K562 (cell line): Measurements from ENCODE around the gene KRTAP10-12. TPM values are rescaled to one million over a fixed set of nuclear protein-coding genes. Genes with fewer than 3 reads are reported as not detected.

Experiments
- ATAC-seq: fragments of 200-7000 bp; cut with Tn5 transposase; 3 replicates; pipeline ENCODE4 v1.9.1; 2020; ENCODE audit warnings: moderate library complexity
- BruUV-seq: library from RNA; stranded (reverse); fragments of 400-500 nt; replicated peaks from 2 replicates; lab custom pipeline; 2021; lab: Mats Ljungman, UMichigan
- CTCF ChIA-PET: fragments of 300-600 bp; formaldehyde crosslinking; extraction: SDS; loops from one replicate; lab custom pipeline; 2021; ENCODE audit warnings: low intra/inter-chr PET ratio; lab: Yijun Ruan, JAX
- POLR2A ChIA-PET: fragments of 300-600, 350-650 bp; sonication (Branson Sonifier 250); formaldehyde crosslinking; extraction: SDS; loops from one replicate; lab custom pipeline; 2021; ENCODE audit warnings: antibody characterized with exemption, inconsistent platforms; lab: Yijun Ruan, JAX
- DNase-seq, 4 experiments: peaks; one replicate each; pipeline versions ENCODE4 v3.0.0 to v3.0.0-alpha.2; 2011 to 2018; ENCODE audit warnings: low spot score in 3 of 4, mixed read lengths in 3 of 4; ENCODE audit errors: extremely low read depth in 1 of 4
- FAIRE-seq: peaks from 2 replicates; lab custom pipeline; 2011; peaks lifted over from hg19 to GRCh38; lab: Jason Lieb, UNC
- H2AFZ ChIP-seq: 2 replicates; pipeline ENCODE4 v1.6.0; 2011; ENCODE audit warnings: low read depth, low read length, control low read depth, inconsistent platforms
- H3K27ac ChIP-seq: fragments of 200-600 bp; 3 replicates; pipeline ENCODE4 v1.8.0; 2011; ENCODE audit warnings: low read depth, mild to moderate bottlenecking, control low read depth, inconsistent platforms, low read length, moderate library complexity, mixed read lengths; ENCODE audit errors: extremely low read depth
- H3K27me3 ChIP-seq, 2 experiments: fragments of 300-600 bp in 1 of 2; 2 replicates in 1 of 2; 3 replicates in 1 of 2; pipeline versions ENCODE4 v1.6.0 to v1.8.0; 2011; ENCODE audit warnings: inconsistent platforms in 2 of 2, low read length in 2 of 2, mild to moderate bottlenecking in 1 of 2, mixed read lengths in 1 of 2, moderate library complexity in 1 of 2; ENCODE audit not compliant: control insufficient read depth in 2 of 2, insufficient read depth in 2 of 2
- H3K36me3 ChIP-seq: fragments of 300-600 bp; 3 replicates; pipeline ENCODE4 v1.8.0; 2011; ENCODE audit warnings: mild to moderate bottlenecking, low read length, inconsistent platforms; ENCODE audit not compliant: control insufficient read depth, insufficient read depth
- H3K4me1 ChIP-seq, 2 experiments: fragments of 200-600 bp in 1 of 2; replicated peaks in 1 of 2; 2 replicates in 1 of 2; 3 replicates in 1 of 2; pipeline versions ENCODE4 v1.5.1 to v1.8.0; 2011; ENCODE audit warnings: inconsistent platforms in 2 of 2, low read length in 2 of 2, mild to moderate bottlenecking in 1 of 2, mixed read lengths in 1 of 2, moderate library complexity in 1 of 2; ENCODE audit not compliant: control insufficient read depth in 2 of 2, insufficient read depth in 2 of 2
- H3K4me2 ChIP-seq: 2 replicates; pipeline ENCODE4 v1.6.1; 2011; ENCODE audit warnings: low read length, control low read depth, inconsistent platforms, mixed read lengths; ENCODE audit not compliant: insufficient read depth
- H3K4me3 ChIP-seq: fragments of 200-600 bp; sonication (generic), shearing (Covaris generic); 2 replicates; pipeline ENCODE4 v1.5.1; 2016; ENCODE audit warnings: control low read depth, inconsistent platforms
- H3K79me2 ChIP-seq: fragments of 200-600 bp; 3 replicates; pipeline ENCODE4 v1.8.0; 2011; ENCODE audit warnings: low read length, inconsistent platforms; ENCODE audit not compliant: control insufficient read depth, insufficient read depth
- H3K9ac ChIP-seq, 2 experiments: 2 replicates each; pipeline versions ENCODE4 v1.6.0 to v1.6.1; 2011; ENCODE audit warnings: low read depth in 2 of 2, low read length in 2 of 2, control low read depth in 1 of 2, inconsistent platforms in 1 of 2, mild to moderate bottlenecking in 1 of 2, mixed read lengths in 1 of 2; ENCODE audit not compliant: insufficient read depth in 1 of 2
- H3K9me1 ChIP-seq: one replicate; pipeline ENCODE4 v1.6.0; 2011; ENCODE audit warnings: inconsistent platforms, mild to moderate bottlenecking, low read length, moderate library complexity; ENCODE audit not compliant: control insufficient read depth, insufficient read depth
- H3K9me3 ChIP-seq: replicated peaks from 2 replicates; pipeline ENCODE4 v1.5.1; 2011; ENCODE audit warnings: low read depth, low read length, inconsistent platforms; ENCODE audit not compliant: control insufficient read depth, insufficient read depth
- H4K20me1 ChIP-seq: replicated peaks from 2 replicates; pipeline ENCODE4 v1.6.1; 2011; ENCODE audit warnings: low read length, inconsistent platforms, mixed read lengths; ENCODE audit not compliant: control insufficient read depth, insufficient read depth
- CLOCK ChIP-seq: fragments of 250-450 bp; sonication (Bioruptor Pico); IDR thresholded peaks from 2 replicates; pipeline ENCODE4 v1.4.0; 2020; ENCODE audit warnings: mild to moderate bottlenecking, moderate library complexity, borderline replicate concordance
- FOXJ3 ChIP-seq: sonication (generic); formaldehyde crosslinking; IDR thresholded peaks from 2 replicates; pipeline ENCODE4 v1.4.0; 2020; ENCODE audit warnings: mild to moderate bottlenecking, missing genetic modification reagents
- FOXK2 ChIP-seq, 2 experiments: fragments of 450-650 bp; IDR thresholded peaks in 1 of 2; conservative IDR thresholded peaks in 1 of 2; 2 replicates each; pipeline ENCODE4 v1.6.1; 2016; ENCODE audit warnings: low read depth in 2 of 2, mild to moderate bottlenecking in 1 of 2
- GABPB1 ChIP-seq: sonication (generic); formaldehyde crosslinking; IDR thresholded peaks from 2 replicates; pipeline ENCODE4 v1.8.0; 2022; ENCODE audit warnings: mild to moderate bottlenecking, missing genetic modification reagents
- HNRNPH1 ChIP-seq: fragments of 200-400 bp; formaldehyde crosslinking; optimal IDR thresholded peaks from 2 replicates; pipeline ENCODE3; 2017; ENCODE audit warnings: low read depth, mild to moderate bottlenecking, low read length, moderate library complexity
- KLF1 ChIP-seq: fragments of 450-650 bp; IDR thresholded peaks from 2 replicates; pipeline ENCODE4 v1.6.1; 2016; ENCODE audit warnings: missing genetic modification characterization, missing compliant biosample characterization
- MAFK ChIP-seq: IDR thresholded peaks from 2 replicates; pipeline ENCODE4 v1.6.1; 2011; ENCODE audit warnings: low read length, improper control_type of control experiment
- MBD1 ChIP-seq: fragments of 250-450 bp; sonication (Bioruptor Pico); IDR thresholded peaks from 2 replicates; pipeline ENCODE4 v1.8.0; 2022; ENCODE audit warnings: inconsistent platforms
- NCOA2 ChIP-seq, 2 experiments: fragments of 450-650 bp; IDR thresholded peaks; 2 replicates each; pipeline ENCODE4 v1.6.1; 2018; ENCODE audit warnings: mild to moderate bottlenecking in 2 of 2, moderate library complexity in 1 of 2; ENCODE audit not compliant: partially characterized antibody in 2 of 2
- NR2C1 ChIP-seq, 2 experiments: fragments of 450-650 bp; IDR thresholded peaks; 2 replicates each; pipeline ENCODE4 v1.6.1; 2017; ENCODE audit warnings: mild to moderate bottlenecking in 2 of 2, antibody characterized with exemption in 1 of 2, inconsistent platforms in 1 of 2, missing compliant biosample characterization in 1 of 2, missing genetic modification characterization in 1 of 2
- PYGO2 ChIP-seq: fragments of 450-650 bp; IDR thresholded peaks from 2 replicates; pipeline ENCODE4 v1.6.1; 2016; ENCODE audit warnings: mild to moderate bottlenecking, missing genetic modification characterization, moderate library complexity, missing compliant biosample characterization
- RBM39 ChIP-seq: fragments of 200-400 bp; formaldehyde crosslinking; optimal IDR thresholded peaks from 2 replicates; pipeline ENCODE3; 2018; ENCODE audit warnings: low read depth, low read length
- SRSF3 ChIP-seq: fragments of 200-400 bp; formaldehyde crosslinking; IDR thresholded peaks from 2 replicates; pipeline ENCODE4 v1.6.1; 2016; ENCODE audit warnings: mild to moderate bottlenecking, low read length, moderate library complexity; ENCODE audit not compliant: insufficient read depth
- ZNF184 ChIP-seq: sonication (generic); formaldehyde crosslinking; IDR thresholded peaks from 2 replicates; pipeline ENCODE4 v1.5.0; 2020; ENCODE audit warnings: missing genetic modification reagents
- ZNF561 ChIP-seq: fragments of 450-650 bp; formaldehyde crosslinking; conservative IDR thresholded peaks from 2 replicates; pipeline ENCODE4 v1.4.0; 2020; ENCODE audit warnings: mild to moderate bottlenecking, moderate library complexity
- WGBS: fragments of 100-300 bp; shearing (Covaris generic); methylation state at CpG from one replicate; pipeline ENCODE4 v1.1.6; 2016; ENCODE audit warnings: low coverage, mixed read lengths; ENCODE audit not compliant: insufficient coverage; ENCODE audit errors: missing lambda C conversion rate; 5-methylcytosine and 5-hydroxymethylcytosine counted together
- in situ Hi-C: fragments of 300-500 bp; cut with MboI; formaldehyde crosslinking; loops from 4 replicates; pipeline ENCODE4 v1.15.0; 2018; ENCODE audit warnings: inconsistent platforms, mixed read lengths
- intact Hi-C: fragments of 100-400 bp; cut with micrococcal nuclease; formaldehyde crosslinking; loops from 2 replicates; pipeline ENCODE4 v1.14.2; 2022
- polyA plus RNA-seq, 8 experiments: library from polyadenylated mRNA; depleted of rRNA in 4 of 8; stranded (reverse) in 5 of 8; unstranded in 3 of 8; fragments of >200 nt; fragmentation: Nextera tagmentation in 2 of 8; fragmentation: Illumina TruSeq in 1 of 8; extraction: Ambion mirVana in 2 of 8; extraction: Trizol in 1 of 8; gene quantifications; 2 replicates each; pipeline versions ENCODE4 v1.2.1 to v1.2.3, GENCODE V29; 2011 to 2014; ENCODE audit warnings: inconsistent platforms in 1 of 8, missing spikeins in 1 of 8
- total RNA-seq, 7 experiments: library from RNA; depleted of rRNA in 6 of 7; stranded (reverse); fragments of >200 nt in 6 of 7; fragmentation: Illumina TruSeq in 2 of 7; extraction: Trizol in 2 of 7; gene quantifications; 2 replicates each; pipeline versions ENCODE4 v1.2.1 to v1.2.3, GENCODE V29; 2011 to 2021; ENCODE audit warnings: low replicate concordance in 1 of 7
- TF ChIP-seq, protein P1 (sequence below): fragments of 450-650 bp; IDR thresholded peaks from 2 replicates; pipeline ENCODE4 v1.6.1; 2018; ENCODE audit warnings: mild to moderate bottlenecking, low read depth; ENCODE audit not compliant: partially characterized antibody

KRTAP10-12 gene
- total and polyA plus RNA-seq, 9 of the 15 experiments (the other 6 are each of a cell fraction or from before 2014, with no cell fraction given) = not detected

GRCh38 chr21:44686843-44687561, 10.0 kb upstream of the KRTAP10-12 start:
- DNase-seq (no peak), FAIRE-seq (no peak), ATAC-seq (no peak)
- Histone ChIP-seq H3K79me2 (no peaks in the 10 kb centered on the region), H3K9me3 (no peaks in the 10 kb centered on the region), H3K4me2 (no peak overlapping the region), H3K36me3 (no peaks in the 10 kb centered on the region), H3K27me3 (peaks cover 20 to 51% of the 10 kb centered on the region in 2 experiments), H3K4me3 (no peak overlapping the region), H4K20me1 (0 out of 2 replicates have a peak, but pooled peaks cover 4% of the 10 kb centered on the region), H3K9ac (no peak overlapping the region), H3K27ac (no peak overlapping the region), H2AFZ (no peak overlapping the region), H3K9me1 (no peaks in the 10 kb centered on the region), H3K4me1 (peaks cover 0 to 1% of the 10 kb centered on the region in 2 experiments; a peak in 2 of 5 replicates)
- ChIA-PET CTCF (no interaction called here), POLR2A (interaction anchor here (0.7 to 1.0 kb wide), 2 partner anchors 10 to 443 kb away, joined by 3 read pairs; no protein-coding TSS in a partner anchor)
- in situ Hi-C loops = no loop called here
- BruUV-seq = no TSS peak
- 4% methylated on average over 25 of the region's 25 CpGs for WGBS
- intact Hi-C loops = no loop called here
- no peak for TF ChIP-seq MBD1 (CRISPR knock-in tag)
- TF ChIP-seq ZNF561 = no peak
- no peak for TF ChIP-seq MAFK
- no peak for TF ChIP-seq CLOCK (CRISPR knock-in tag)
- TF ChIP-seq SRSF3 = no peak
- TF ChIP-seq KLF1 (tag) = no peak
- no peak for TF ChIP-seq FOXK2 (conservative IDR thresholded peaks at IDR 0.05 in 1 of 2, IDR thresholded peaks at IDR 0.05 in 1 of 2; ENCODE audit: low read depth in 2 of 2)
- no peak for TF ChIP-seq NR2C1 (IDR thresholded peaks at IDR 0.05)
- TF ChIP-seq NR2C1 (tag; IDR thresholded peaks at IDR 0.05) = no peak
- no peak for TF ChIP-seq GABPB1 (CRISPR knock-in tag)
- TF ChIP-seq NCOA2 (IDR thresholded peaks at IDR 0.05; ENCODE audit: partially characterized antibody in 2 of 2) = no peak
- no peak for TF ChIP-seq PYGO2
- no peak for TF ChIP-seq RBM39
- no peak for TF ChIP-seq FOXJ3
- no peak for TF ChIP-seq ZNF184 (CRISPR knock-in tag)
- TF ChIP-seq, protein P1, sequence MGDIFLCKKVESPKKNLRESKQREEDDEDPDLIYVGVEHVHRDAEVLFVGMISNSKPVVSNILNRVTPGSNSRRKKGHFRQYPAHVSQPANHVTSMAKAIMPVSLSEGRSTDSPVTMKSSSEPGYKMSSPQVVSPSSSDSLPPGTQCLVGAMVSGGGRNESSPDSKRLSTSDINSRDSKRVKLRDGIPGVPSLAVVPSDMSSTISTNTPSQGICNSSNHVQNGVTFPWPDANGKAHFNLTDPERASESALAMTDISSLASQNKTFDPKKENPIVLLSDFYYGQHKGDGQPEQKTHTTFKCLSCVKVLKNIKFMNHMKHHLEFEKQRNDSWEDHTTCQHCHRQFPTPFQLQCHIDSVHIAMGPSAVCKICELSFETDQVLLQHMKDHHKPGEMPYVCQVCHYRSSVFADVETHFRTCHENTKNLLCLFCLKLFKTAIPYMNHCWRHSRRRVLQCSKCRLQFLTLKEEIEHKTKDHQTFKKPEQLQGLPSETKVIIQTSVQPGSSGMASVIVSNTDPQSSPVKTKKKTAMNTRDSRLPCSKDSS = no peak
- TF ChIP-seq HNRNPH1 = no peak
